GM12878 (cell line): Measurements from ENCODE around the gene SCAMP4. TPM values are rescaled to one million over a fixed set of nuclear protein-coding genes. Genes with fewer than 3 reads are reported as not detected.
A peak's percentile ranks its signal among the peaks of the same experiment; 100 is the strongest.
"Not testable (repeated sequence)": the region's sequence is repeated elsewhere in the genome, so short reads cannot be mapped to it uniquely, and the experiment has no call there.

Experiments used
- ATAC-seq: fragments of 200-7000 bp; cut with Tn5 transposase; 3 replicates; pipeline ENCODE4 v1.9.1; 2020; ENCODE audit warnings: mild to moderate bottlenecking, moderate library complexity
- BruUV-seq: library from RNA; stranded (reverse); fragments of 400-500 nt; replicated peaks from 2 replicates; lab custom pipeline; 2021; lab: Mats Ljungman, UMichigan
- CTCF ChIA-PET: fragments of 300-600 bp; sonication (Branson Sonifier 250); formaldehyde crosslinking; extraction: SDS; loops from one replicate; lab custom pipeline; 2021; ENCODE audit warnings: inconsistent platforms; lab: Yijun Ruan, JAX
- POLR2A ChIA-PET: fragments of 350-600 bp; formaldehyde crosslinking; extraction: SDS; loops from one replicate; lab custom pipeline; 2021; ENCODE audit warnings: inconsistent platforms; lab: Charles Lee
- RAD21 ChIA-PET: fragments of 300-600 bp; sonication (Branson Sonifier 250); formaldehyde crosslinking; loops from one replicate; lab custom pipeline; 2023; ENCODE audit warnings: antibody characterized with exemption; ENCODE audit not compliant: unreplicated experiment; lab: Charles Lee
- SMC1A ChIA-PET: fragments of 300-600 bp; sonication (Branson Sonifier 250); formaldehyde crosslinking; loops from one replicate; lab custom pipeline; 2023; ENCODE audit not compliant: unreplicated experiment, uncharacterized antibody; lab: Charles Lee
- DNase-seq: peaks from one replicate; pipeline ENCODE4 v3.0.0-alpha.2; 2011; ENCODE audit warnings: low read depth, low spot score
- FAIRE-seq: peaks from 3 replicates; lab custom pipeline; 2011; peaks lifted over from hg19 to GRCh38; lab: Jason Lieb, UNC
- H2AFZ ChIP-seq: 2 replicates; pipeline ENCODE4 v1.6.0; 2011; ENCODE audit warnings: low read depth, low read length, control low read depth; ENCODE audit not compliant: control insufficient read depth
- H3K27ac ChIP-seq: 2 replicates; pipeline ENCODE4 v1.5.1; 2011; ENCODE audit warnings: control low read depth; ENCODE audit not compliant: control insufficient read depth, insufficient read depth
- H3K27me3 ChIP-seq, 2 experiments: replicated peaks in 1 of 2; 2 replicates each; pipeline versions ENCODE4 v1.6.0 to v1.6.1; 2011; ENCODE audit warnings: low read length in 1 of 2; ENCODE audit not compliant: control insufficient read depth in 2 of 2, insufficient read depth in 2 of 2
- H3K36me3 ChIP-seq, 2 experiments: 2 replicates each; pipeline ENCODE4 v1.5.1; 2011; ENCODE audit warnings: low read length in 1 of 2; ENCODE audit not compliant: control insufficient read depth in 2 of 2, insufficient read depth in 2 of 2
- H3K4me1 ChIP-seq: 2 replicates; pipeline ENCODE4 v1.6.1; 2011; ENCODE audit warnings: mild to moderate bottlenecking, low read length, moderate library complexity, mixed read lengths; ENCODE audit not compliant: control insufficient read depth, insufficient read depth
- H3K4me2 ChIP-seq: 2 replicates; pipeline ENCODE4 v1.6.0; 2011; ENCODE audit warnings: control low read depth; ENCODE audit not compliant: control insufficient read depth, insufficient read depth
- H3K4me3 ChIP-seq: fragments of 200-600 bp; sonication (generic); 2 replicates; pipeline ENCODE4 v1.5.1; 2016
- H3K79me2 ChIP-seq: 2 replicates; pipeline ENCODE4 v1.6.0; 2011; ENCODE audit warnings: low read length; ENCODE audit not compliant: control insufficient read depth, insufficient read depth
- H3K9ac ChIP-seq: 2 replicates; pipeline ENCODE4 v1.8.0; 2011; ENCODE audit warnings: low read length, control low read depth, mixed read lengths; ENCODE audit not compliant: control insufficient read depth, insufficient read depth
- H3K9me3 ChIP-seq: replicated peaks from 3 replicates; pipeline ENCODE4 v1.5.1; 2011; ENCODE audit warnings: mild to moderate bottlenecking, low read length; ENCODE audit not compliant: control insufficient read depth, insufficient read depth
- H4K20me1 ChIP-seq: 2 replicates; pipeline ENCODE4 v1.6.0; 2011; ENCODE audit not compliant: control insufficient read depth, insufficient read depth
- NBN ChIP-seq: fragments of 450-650 bp; IDR thresholded peaks from 2 replicates; pipeline ENCODE4 v1.6.1; 2016
- WGBS: methylation state at CpG from one replicate; pipeline ENCODE4 v1.1.6; 2016; ENCODE audit warnings: low lambda C conversion rate; ENCODE audit not compliant: insufficient replicate concordance, insufficient coverage; ENCODE audit errors: missing lambda C conversion rate; 5-methylcytosine and 5-hydroxymethylcytosine counted together
- in situ Hi-C: fragments of 300-500 bp; cut with MboI; formaldehyde crosslinking; loops from 9 replicates; pipeline ENCODE4 v1.14.3; 2018; ENCODE audit warnings: mixed read lengths
- intact Hi-C: fragments of 100-400 bp; cut with micrococcal nuclease; formaldehyde crosslinking; loops from one replicate; pipeline ENCODE4 v1.14.2; 2022; ENCODE audit not compliant: unreplicated experiment
- polyA plus RNA-seq, 11 experiments: library from polyadenylated mRNA; depleted of rRNA in 4 of 11; unstranded in 6 of 11; stranded (reverse) in 5 of 11; fragments of >200 nt; fragmentation: Nextera tagmentation in 4 of 11; fragmentation: Illumina TruSeq in 1 of 11; extraction: Ambion mirVana in 4 of 11; extraction: Trizol in 1 of 11; gene quantifications; 1 replicate in 1 of 11; 2 replicates in 10 of 11; pipeline versions ENCODE4 v1.2.1 to v1.2.3, GENCODE V29; 2011 to 2016; ENCODE audit warnings: inconsistent platforms in 2 of 11, missing spikeins in 2 of 11, low read depth in 1 of 11
- total RNA-seq, 4 experiments: library from RNA; depleted of rRNA in 3 of 4; stranded (reverse); fragments of >200 nt in 3 of 4; fragmentation: Illumina TruSeq in 1 of 4; extraction: Trizol in 1 of 4; gene quantifications; 2 replicates each; pipeline versions ENCODE4 v1.2.1 to v1.2.3, GENCODE V29; 2013 to 2021

The SCAMP4 gene
- total and polyA plus RNA-seq, 10 of the 15 experiments (the other 5 are each of a cell fraction or from before 2014, with no cell fraction given) = 0.63 to 34.7 (median 12.8) TPM

GRCh38 chr19:1880611-1881392 lies 24.4 kb upstream of the SCAMP4 start (continued):
- no peak for TF ChIP-seq NBN

GRCh38 chr19:1881393-1882088 lies 23.7 kb upstream of the SCAMP4 start:
- POLR2A ChIA-PET, H3K4me3 ChIP-seq, intact Hi-C loops, in situ Hi-C loops, H3K27me3 ChIP-seq, FAIRE-seq, BruUV-seq, RAD21 ChIA-PET, H3K9ac ChIP-seq, SMC1A ChIA-PET, H3K36me3 ChIP-seq, DNase-seq, H3K9me3 ChIP-seq, H2AFZ ChIP-seq, ATAC-seq, H4K20me1 ChIP-seq: not testable (repeated sequence)
- Histone ChIP-seq H3K4me1 (peaks cover 21% of the 10 kb centered on the region), H3K79me2 (peaks cover 34% of the 10 kb centered on the region), H3K4me2 (peak overlapping the region; percentile 55; the same call in 1 of the 2 replicates), H3K27ac (peak overlapping the region; percentile 30; the same call in 1 of the 2 replicates)
- 92% methylated on average over 12 of the region's 44 CpGs for WGBS
- CTCF ChIA-PET = interaction anchor here (1.7 kb wide), 1 partner anchor 16 kb away, joined by 5 read pairs; no protein-coding TSS in a partner anchor
